HG02763 (cell line): ENCODE data around the gene ELOVL3.
"Not testable (repeated sequence)": the region's sequence is repeated elsewhere in the genome, so short reads cannot be mapped to it uniquely, and the experiment has no call there.

Experiments used
- ATAC-seq: cut with Tn5 transposase; IDR thresholded peaks from one replicate; pipeline ENCODE4 v1.9.1; 2021; ENCODE audit warnings: mild to moderate bottlenecking, moderate library complexity; ENCODE audit not compliant: unreplicated experiment

The ELOVL3 gene

DNA sequence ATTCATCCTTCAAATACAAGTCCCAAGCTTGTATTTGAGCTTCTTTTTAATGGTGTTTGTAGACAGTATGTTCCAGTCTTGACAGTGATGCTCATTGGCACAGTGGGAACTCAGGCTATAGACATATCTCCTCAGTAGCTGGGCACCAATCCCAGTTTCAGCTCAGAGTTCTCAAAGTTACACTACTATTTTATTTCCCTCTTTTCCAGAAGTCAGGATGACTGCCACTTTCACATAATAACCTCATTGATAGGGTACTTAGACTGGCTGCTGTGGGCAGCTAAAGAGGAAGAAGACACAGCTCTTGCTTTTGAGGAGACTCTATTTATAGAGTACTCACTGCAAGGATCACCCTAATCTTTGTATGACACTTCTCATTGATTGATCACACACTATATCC is 21.6 kb downstream of the ELOVL3 start:
- ATAC-seq: no peak

DNA sequence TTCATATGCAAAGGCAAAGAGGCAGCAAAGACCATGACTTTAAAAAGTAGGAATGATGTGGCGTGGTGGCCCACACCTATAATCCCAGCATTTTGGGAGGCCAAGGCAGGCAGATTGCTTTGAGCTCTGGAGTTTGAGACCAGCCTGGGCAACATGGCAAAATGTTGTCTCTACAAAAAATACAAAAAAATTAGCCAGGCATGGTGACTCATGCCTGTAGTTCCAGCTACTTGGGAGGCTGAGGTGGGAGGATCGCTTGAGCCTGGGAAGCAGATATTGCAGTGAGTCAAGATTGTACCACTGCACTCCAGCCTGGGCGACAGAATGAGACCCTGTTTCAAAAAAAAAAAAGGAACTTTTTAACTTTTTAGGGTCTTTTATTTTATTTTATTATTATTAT is 26.4 kb downstream of the ELOVL3 start:
- ATAC-seq: not testable (repeated sequence)

GRCh38 chr10:102254426-102254825 is 28.3 kb downstream of the ELOVL3 start:
- no peak for ATAC-seq

GRCh38 chr10:102255404-102255803 is 29.3 kb downstream of the ELOVL3 start:
- ATAC-seq: no peak

GRCh38 chr10:102261196-102261595 is 35.1 kb downstream of the ELOVL3 start:
- no peak for ATAC-seq

- ATAC-seq: no peak
Measured at GRCh38 chr10:102261842-102262241, 35.7 kb downstream of the ELOVL3 start.

DNA sequence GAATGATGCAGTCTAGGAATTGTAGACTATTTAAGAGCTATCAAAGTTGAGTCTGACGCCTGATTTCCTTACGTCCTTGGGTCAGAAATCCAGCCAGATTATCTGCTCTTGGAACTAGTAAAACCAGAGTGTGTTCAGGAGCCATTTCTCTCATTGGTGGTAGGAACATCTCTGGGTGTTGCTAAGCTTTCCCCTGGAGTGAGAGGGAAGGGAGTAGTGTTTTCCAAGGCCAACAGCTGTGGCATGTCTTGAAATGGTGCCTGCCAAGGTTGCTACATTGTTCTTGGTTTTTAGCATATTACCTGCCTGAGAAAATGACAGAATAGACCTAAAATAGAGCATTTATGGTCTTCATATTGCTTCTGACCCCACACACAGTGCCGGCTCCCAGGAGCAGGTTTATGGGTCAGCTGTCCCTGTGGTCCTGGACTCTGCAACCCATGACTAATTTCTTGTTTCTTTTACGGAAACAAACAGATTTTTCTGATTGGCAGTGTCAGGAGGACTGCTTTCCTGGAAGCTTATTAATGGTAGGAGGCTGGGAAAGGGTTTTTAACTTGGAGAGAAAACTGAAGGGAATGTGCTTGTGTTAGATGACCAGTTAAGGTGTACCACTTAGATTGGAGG is 36.8 kb downstream of the ELOVL3 start:
- ATAC-seq: no peak

DNA sequence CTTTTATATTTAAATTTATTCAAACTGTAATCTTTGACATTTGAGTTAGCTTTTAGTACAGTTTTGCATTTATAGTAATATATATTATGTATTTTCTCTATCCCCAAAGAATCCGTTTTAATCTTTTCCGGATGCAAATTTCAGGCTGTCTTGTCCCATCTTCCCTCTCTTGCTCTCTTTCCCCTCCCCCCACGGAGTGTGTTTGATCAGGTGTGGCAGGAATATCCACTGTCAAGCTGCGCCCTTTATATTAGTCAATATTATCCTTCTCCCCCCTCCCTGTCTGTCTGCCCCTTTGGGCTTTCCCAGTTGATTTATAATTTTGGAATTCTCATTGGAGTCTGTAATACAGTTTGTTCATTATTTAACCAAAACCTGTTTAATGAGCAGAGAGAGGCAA is 38.3 kb downstream of the ELOVL3 start:
- no peak for ATAC-seq

DNA sequence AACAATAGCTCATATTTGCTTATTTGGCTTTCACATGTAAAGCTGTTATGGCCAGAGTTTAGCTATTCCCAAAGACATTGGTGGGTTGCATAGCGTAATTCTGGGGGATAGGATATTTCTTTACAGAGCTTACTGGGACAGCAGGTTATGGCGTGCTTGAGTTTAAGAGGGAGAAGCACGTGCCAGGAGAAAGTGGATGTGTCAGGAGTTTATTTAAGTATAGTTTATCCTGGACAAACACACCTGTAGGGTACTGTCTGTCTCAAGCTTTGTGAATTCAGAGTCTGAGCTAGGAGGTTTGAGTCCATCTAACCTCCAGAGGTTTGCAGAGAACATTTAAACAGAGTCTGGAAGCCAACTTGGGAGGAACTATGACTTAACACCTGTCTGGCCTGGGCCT is 40.6 kb downstream of the ELOVL3 start:
- ATAC-seq: no peak

- ATAC-seq: no peak
Measured at GRCh38 chr10:102267748-102268147, 41.6 kb downstream of the ELOVL3 start.

GRCh38 chr10:102268375-102268888 is 42.3 kb downstream of the ELOVL3 start:
- ATAC-seq: no peak

DNA sequence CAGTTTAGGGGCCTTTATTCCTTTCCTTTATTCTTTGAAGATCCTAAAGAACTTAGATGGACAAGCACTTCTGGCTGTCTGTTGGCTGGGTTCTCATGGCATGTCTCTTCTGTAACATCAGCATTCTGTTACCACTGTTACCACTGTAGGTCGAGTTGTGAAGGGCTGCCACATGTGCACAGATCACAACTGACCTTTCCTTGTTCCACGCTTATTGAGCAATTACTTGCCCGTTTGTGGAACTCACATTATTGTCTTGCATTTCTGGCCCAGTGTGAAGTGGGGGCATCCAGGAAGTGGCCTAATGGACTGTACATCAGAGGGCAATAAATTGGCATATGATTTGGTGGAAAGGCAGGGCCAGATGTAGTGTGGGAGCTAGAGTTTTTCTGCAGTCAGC is 42.9 kb downstream of the ELOVL3 start:
- ATAC-seq: no peak

DNA sequence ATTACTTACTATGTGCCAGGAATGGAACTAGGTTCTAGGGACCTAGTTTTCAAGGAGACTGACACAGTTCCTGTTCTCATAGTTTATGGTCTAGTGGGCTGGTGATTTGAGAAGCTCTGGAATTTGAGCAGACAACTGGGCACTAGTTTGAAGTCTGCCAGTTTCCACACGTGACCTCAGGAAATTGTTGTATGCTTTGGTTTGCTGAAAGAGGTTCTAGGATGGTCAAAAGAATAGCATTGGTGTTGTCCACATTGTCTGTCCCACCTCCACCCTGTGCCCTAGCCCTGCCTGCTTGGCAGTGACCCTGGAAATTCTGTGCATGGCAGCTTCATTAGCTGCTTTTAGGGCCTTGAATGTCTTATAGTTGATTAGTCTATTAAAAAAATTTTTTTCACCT is 48.0 kb downstream of the ELOVL3 start:
- no peak for ATAC-seq

- ATAC-seq: no peak
Measured at GRCh38 chr10:102275343-102275742, 49.2 kb downstream of the ELOVL3 start.

DNA sequence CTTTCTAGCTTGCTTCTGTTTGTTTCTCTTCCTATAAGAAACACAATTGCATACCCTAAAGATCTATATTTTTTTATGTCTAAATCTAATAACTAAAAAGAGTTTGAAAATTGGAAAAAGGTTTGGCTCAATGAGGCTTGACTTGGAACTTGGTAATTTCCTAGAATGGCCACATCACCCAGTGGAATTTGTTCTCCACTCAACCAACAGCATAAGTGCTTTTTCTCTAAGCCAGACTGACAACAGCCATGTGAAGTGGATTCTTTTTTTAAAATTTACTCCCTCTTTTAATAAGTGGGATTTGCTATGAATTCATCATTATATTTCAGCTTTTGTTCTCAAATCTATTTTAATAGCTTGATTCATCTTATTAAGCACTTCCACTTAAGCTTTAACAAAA is 53.0 kb downstream of the ELOVL3 start:
- ATAC-seq: no peak
